ENCODE results near the gene DGKB. TPM values are rescaled to one million over a fixed set of nuclear protein-coding genes. Genes with fewer than 3 reads are reported as not detected.

Gene DGKB
- total and polyA plus RNA-seq, 8 donors = 0.20 to 260 (median 3.2) TPM; not detected in 4

GRCh38 chr7:14209896-14210484, 692.6 kb downstream of the DGKB start:
- Histone ChIP-seq H3K27me3 (no peaks in the 10 kb centered on the region), H3K4me3 (no peak overlapping the region), H3K36me3 (no peaks in the 10 kb centered on the region), H3K9me3 (no peaks in the 10 kb centered on the region), H3K27ac (no peak overlapping the region), H3K4me1 (no peaks in the 10 kb centered on the region)
- WGBS, 5 donors = 39 to 54% (median 42%) methylated on average over 1 of the region's 1 CpG
- no peak for TF ChIP-seq POLR2A (IDR thresholded peaks at IDR 0.05)
- TF ChIP-seq EP300 (IDR thresholded peaks at IDR 0.05) = no peak
- no peak for TF ChIP-seq CTCF (IDR thresholded peaks at IDR 0.05)
- no peak for TF ChIP-seq POLR2AphosphoS5 (IDR thresholded peaks at IDR 0.05)
- DNase-seq = no peak
- intact Hi-C loops (cut with DNase I; ENCODE audit: low total_unique reads) = no loop called here

DNA sequence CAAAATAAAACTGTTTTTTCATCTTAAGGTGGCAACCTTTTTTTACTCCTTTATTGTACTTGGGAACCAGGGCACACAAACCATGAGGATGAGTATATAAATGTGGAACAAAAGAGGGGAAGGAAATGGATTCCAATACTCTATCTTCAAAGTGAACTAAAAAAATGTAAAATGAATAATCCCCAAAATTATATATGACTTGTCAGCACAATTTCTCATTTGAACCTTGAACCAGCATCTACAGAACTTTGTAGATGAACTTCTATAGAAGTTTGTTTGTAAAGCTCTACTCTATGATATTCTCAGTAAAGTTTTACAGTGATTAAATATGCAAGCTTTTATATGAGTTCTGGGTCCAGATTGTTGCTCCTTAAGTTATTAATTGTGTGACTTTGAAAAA, 694.8 kb downstream of the DGKB start:
- intact Hi-C loops (cut with DNase I; ENCODE audit: low total_unique reads) = no loop called here
- Histone ChIP-seq H3K27me3 (no peaks in the 10 kb centered on the region), H3K9me3 (no peaks in the 10 kb centered on the region), H3K4me3 (no peak overlapping the region), H3K36me3 (no peaks in the 10 kb centered on the region), H3K27ac (no peak overlapping the region), H3K4me1 (no peaks in the 10 kb centered on the region)
- TF ChIP-seq CTCF (IDR thresholded peaks at IDR 0.05) = no peak
- TF ChIP-seq EP300 (IDR thresholded peaks at IDR 0.05) = no peak
- no peak for TF ChIP-seq POLR2AphosphoS5 (IDR thresholded peaks at IDR 0.05)
- no peak for TF ChIP-seq POLR2A (IDR thresholded peaks at IDR 0.05)
- DNase-seq = no peak

GRCh38 chr7:14207138-14207537, 695.4 kb downstream of the DGKB start:
- H3K27me3 ChIP-seq = no peaks in the 10 kb centered on the region
- intact Hi-C loops (cut with DNase I; ENCODE audit: low total_unique reads) = no loop called here
- no peaks in the 10 kb centered on the region for H3K9me3 ChIP-seq
- H3K4me1 ChIP-seq = no peaks in the 10 kb centered on the region
- H3K36me3 ChIP-seq = no peaks in the 10 kb centered on the region
- H3K4me3 ChIP-seq = no peak overlapping the region
- no peak for TF ChIP-seq CTCF (IDR thresholded peaks at IDR 0.05)
- no peak for TF ChIP-seq POLR2A (IDR thresholded peaks at IDR 0.05)
- TF ChIP-seq EP300 (IDR thresholded peaks at IDR 0.05) = no peak
- no peak for TF ChIP-seq POLR2AphosphoS5 (IDR thresholded peaks at IDR 0.05)
- no peak overlapping the region for H3K27ac ChIP-seq
- DNase-seq = no peak
- WGBS, 5 donors = 44 to 71% (median 58%) methylated on average over 4 of the region's 4 CpGs

GRCh38 chr7:14206121-14206520, 696.4 kb downstream of the DGKB start:
- no peaks in the 10 kb centered on the region for H3K9me3 ChIP-seq
- H3K27me3 ChIP-seq = no peaks in the 10 kb centered on the region
- no peaks in the 10 kb centered on the region for H3K4me1 ChIP-seq
- H3K4me3 ChIP-seq = no peak overlapping the region
- no peak for TF ChIP-seq POLR2AphosphoS5 (IDR thresholded peaks at IDR 0.05)
- TF ChIP-seq POLR2A (IDR thresholded peaks at IDR 0.05) = no peak
- no peak for TF ChIP-seq EP300 (IDR thresholded peaks at IDR 0.05)
- TF ChIP-seq CTCF (IDR thresholded peaks at IDR 0.05) = no peak
- WGBS, 5 donors = 44 to 77% (median 62%) methylated on average over 1 of the region's 1 CpG
- no peaks in the 10 kb centered on the region for H3K36me3 ChIP-seq
- intact Hi-C loops (cut with DNase I; ENCODE audit: low total_unique reads) = no loop called here
- no peak for DNase-seq
- H3K27ac ChIP-seq = no peak overlapping the region

Measured in stomach (tissue), 9 donors.